HG02798 (cell line): Measurements from ENCODE around the gene ARFGAP1.
A peak's percentile ranks its signal among the peaks of the same experiment; 100 is the strongest.

ENCODE experiments used
- ATAC-seq: cut with Tn5 transposase; IDR thresholded peaks from one replicate; pipeline ENCODE4 v1.9.1; 2021; ENCODE audit warnings: mild to moderate bottlenecking; ENCODE audit not compliant: unreplicated experiment, poor library complexity

ARFGAP1 gene

DNA sequence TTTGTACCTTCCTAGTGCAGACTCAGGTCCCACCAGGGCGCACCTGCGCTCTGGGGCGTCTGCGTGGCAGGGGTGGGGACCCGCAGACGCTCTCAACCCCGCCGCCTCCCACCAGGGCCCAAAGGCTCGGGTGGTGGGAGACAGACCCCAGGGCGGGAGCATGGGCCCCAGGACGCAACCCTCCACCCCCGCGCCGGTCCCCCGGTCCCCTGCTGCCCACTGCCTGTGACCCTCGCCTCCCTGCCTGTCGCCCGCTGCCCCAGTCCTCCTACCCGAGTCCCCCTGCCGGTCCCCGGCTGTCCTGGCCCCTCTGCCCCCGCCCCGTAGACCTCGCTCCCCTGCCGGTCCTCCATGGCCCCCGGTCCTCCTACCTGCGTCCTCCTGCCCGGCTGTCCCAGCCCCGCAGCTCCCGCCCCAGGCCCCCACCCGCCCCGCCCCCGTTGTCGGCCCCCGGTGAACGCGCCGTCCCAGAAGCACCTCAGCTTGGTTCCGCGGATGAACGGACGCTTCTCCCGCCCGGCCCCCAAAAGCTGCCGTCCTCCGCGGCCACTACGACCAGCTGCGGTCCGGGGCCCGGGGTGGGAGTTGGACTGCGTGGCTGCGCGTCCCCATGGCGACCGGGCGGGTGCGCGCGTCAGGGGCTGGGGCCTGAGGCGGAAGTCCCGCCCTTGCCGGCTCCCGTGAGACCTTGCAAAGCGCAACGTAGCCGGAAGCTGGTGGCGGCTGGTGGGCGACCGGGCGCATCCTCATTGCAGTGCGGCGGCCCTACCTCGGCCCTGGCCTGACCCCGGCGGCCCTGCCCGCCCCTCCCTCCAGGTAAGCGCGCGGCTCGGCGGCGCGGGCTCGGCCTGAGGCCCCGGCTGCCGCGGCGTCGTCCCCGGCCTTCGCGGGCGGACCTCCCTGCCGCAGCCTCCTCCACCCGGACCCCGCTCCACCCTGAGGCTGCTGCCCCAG lies at the start of gene ARFGAP1:
ARFGAP1 (plus strand) TSS at position 709 of the 954 bp plus-strand sequence. CDS start 2,768 bp downstream, outside the sequence.
- ATAC-seq = peak; percentile 92

DNA sequence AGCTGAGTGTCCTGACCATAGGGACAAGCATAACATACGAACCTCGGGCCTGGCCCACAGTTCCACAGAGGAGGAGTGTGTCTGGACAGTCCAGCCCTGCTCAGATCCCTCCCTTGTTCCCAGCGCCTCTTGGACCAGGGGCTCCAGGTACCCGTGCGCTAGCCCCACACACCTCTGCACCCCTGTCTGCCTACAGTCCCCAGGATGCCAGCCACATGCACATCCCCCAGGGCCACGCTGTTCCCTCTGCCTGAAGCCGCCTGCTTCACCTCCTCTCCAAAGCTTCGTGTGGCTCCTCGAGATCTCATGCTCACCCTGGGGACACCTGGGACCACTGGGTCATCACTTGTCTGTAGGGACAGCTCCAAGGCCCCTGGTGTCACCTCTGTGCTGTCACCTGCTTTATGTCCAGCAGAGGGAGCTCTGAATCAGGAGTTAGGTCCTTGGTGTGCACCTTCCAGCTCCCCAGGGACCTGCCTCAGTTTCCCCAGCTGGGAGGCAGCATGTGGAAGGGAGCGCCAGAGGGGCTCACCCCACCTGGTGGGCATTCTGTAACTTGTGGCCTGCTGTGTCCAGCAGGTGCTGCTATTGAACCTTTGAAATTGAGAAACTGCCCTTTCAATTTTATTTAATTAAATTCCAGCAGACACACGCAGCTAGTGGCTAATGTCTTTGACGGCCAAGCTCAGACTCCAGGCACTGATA lies 49.3 kb upstream of the ARFGAP1 start:
- no peak for ATAC-seq

DNA sequence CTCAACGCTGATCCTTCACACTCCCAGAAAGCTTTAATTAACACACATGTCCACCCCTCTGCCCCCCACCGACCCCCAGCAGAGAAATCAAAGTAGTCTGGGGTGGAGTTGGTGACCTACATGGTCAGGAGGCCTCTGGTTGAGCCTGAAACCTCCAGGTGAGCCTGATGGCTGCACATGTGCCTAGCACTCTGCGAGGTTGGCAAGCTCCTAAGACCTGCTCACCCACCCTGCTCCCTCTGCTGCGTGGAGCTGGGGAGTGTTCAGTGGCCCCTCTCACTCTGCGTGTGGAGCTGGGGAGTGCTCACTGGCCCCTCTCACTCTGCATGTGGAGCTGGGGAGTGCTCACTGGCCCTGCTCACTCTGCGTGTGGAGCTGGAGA lies 48.8 kb upstream of the ARFGAP1 start:
- ATAC-seq = no peak

DNA sequence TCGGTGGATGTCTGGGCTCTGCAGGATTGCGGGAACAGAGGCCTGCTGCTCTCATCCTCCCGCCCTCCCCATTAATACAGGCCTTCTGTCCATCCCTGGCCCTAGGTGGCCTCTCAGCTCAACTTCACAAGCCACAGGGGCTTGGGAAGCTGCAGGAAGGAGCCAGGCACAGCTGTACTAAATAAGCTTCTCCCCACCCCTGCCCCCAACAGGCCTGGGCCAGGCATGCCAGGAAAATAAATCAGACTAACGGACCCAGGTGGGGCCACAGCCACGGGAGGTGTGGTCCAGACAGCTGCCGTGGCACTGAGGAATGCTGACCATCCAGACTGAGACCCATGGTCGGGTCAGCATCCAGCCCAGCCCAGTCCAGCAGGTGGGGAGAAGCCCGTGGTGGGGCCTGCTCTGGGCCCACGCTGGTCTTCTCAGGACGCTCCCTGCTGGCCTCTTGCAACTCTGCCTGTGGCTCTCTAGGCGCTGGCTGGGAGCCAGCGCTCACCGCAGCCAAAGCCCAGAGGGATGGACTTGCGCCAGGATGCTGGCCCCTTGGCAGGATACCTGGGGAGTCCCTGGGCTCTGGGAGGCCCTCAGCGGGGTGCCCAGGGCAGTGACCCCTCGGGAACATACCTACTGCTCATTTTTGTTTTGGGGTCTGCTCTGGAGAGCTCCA lies 48.1 kb upstream of the ARFGAP1 start:
- ATAC-seq = no peak

DNA sequence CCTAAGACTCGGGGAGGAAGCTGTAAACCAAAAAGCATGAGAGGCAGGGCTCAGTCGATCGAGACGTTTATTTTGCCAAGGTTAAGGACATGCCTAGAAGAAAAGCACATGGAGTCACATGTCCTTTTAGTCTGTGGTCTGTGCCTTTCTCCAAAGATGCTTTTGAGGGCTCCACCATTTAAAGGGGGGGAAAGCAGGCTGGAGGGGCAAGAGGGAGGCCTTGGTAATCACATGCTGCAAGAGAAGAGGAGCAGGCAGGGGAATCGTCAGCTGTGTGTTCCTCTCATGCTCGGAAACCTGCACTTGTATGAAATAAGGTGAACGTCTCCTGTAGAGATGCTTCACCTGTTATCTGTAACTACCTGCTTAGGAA lies 47.5 kb upstream of the ARFGAP1 start:
- no peak for ATAC-seq

DNA sequence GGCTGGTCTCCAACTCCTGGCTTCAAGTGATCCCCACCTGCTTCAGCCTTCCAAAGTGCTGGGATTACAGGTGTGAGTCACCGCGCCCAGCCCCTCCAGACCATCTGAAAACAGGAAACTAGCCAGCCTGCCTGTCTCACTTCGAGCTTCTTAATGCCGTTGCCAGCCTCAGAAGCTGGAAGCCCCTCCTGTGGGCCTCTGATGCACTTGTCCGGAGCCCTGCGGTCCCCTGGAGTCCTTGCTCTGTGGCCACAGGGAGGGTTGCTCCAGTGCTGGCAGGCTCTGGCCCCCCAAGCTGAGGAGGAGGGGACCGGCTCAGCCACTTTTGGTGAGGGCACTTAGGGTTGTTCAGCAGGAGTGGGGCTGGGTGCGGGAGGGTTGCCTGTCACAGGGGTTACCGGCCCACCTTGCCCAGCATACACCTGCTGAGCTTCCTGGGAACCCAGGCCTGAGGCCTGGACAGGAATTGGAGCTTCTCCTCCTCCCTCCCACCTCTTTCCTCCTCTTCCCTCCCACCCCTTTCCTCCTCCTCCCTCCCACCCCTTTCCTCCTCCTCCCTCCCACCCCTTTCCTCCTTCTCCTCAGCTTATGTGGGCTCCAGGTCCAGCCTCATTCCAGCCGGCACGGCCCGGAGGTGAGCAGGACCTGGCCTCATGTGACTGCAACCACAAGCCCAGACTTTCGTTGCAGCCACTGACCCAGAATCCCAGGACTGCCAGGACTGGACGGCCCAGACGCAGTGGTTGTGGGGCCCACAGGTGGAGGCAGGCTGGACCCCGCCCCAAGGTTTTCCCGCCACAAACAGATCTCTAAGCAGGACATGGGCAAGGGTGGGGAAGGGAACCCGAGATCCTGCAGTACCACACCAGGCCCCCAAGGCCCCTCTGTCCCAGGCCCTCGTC lies 46.3 kb upstream of the ARFGAP1 start:
- ATAC-seq = no peak

DNA sequence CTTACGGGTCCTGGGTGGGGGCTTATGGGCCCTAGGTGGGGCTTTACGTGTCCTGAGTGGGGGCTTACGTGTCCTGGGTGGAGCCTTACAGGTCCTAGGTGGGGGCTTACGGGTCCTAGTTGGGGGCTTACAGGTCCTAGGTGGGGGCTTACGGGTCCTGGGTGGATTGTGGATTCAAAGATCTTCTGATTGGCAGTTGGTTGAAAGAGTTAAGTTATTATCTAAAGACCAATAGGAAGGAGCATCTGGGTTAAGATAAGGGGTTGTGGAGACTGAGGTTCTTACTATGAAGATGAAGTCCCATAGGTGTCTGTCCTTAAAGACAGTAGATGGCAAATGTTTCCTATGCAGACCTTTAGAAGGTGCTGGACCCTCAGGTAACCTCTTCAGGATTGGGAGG lies 45.4 kb upstream of the ARFGAP1 start:
- no peak for ATAC-seq

DNA sequence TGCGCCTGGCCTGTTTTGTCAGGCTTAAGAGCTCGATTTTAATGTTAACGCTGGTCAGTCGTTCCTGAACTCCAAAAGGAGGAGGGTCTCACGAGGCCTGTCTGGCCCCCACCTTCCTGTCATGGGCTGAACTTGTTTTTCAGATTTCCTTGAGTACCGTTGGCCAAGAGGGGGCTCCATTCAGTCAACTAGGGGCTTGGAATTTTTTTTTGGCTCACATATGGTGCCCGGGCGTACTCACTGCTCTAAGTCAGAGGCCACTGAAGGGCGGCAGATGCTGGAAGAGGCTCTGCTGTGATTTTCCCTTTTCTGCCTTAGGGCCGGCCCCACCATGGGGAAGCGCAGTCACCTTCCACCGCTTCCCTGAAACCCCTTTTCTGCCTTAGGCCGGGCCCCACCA lies 43.8 kb upstream of the ARFGAP1 start:
- no peak for ATAC-seq

DNA sequence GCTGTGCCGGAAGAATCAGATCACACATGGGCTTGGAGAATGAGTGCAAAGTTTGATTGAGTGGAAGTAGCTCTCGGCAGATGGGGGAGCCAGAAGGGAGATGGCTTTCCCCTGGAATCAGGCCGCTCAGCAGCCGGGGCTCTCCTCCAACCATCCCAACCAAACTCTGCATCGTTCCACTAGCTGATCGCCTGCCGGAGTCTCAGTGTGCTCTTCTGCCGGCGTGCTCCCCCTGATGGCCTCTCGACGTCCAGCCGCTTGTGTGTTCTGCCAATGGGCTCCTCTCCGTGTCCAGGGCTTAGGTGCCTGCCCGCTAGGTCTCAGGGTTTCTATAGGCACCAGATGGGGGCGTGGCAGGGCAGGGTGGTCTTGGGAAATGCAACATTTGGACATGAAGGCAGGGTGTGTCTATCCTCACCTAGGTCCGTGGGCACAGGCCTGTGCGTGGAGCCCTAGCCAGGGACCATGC lies 41.8 kb upstream of the ARFGAP1 start:
- ATAC-seq = no peak

DNA sequence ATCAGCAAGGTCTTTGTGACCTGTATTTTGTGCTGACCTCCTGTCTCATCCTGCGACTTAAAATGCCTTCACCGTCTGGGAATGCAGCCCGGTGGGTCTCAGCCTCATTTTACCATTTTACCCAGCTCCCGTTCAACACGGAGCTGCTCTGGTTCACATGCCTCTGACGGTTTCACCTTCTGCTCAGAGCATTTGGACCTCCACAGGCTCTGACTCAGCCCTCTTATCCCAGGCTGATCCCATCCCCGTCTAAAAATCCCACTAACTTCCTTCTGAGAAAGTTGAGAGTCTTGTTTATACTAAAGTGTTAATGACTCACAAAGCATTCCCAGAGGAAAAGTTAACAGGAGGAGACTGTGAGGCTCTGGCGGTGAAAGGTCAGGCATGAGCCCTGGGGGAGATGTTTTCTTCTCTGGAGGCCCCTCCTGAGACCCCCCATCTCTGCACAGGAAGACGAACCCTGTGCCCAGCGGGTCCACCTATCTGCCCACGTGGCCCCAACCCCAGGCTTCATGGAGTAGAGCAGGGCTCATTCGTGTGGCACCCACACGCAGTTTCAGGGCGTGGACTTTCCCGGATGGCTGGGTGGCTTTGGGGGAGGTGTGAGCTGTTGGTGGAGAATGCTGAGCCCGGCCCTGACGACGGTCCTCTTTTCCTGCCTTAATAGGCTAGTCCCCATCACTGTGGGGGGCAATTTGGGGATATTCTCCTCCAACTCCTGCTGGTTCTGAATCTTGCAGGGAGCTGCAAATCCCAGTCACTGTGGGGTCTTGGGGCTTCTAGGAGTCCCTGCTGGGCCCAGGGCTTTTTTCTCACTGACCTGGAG lies 40.2 kb upstream of the ARFGAP1 start:
- no peak for ATAC-seq

DNA sequence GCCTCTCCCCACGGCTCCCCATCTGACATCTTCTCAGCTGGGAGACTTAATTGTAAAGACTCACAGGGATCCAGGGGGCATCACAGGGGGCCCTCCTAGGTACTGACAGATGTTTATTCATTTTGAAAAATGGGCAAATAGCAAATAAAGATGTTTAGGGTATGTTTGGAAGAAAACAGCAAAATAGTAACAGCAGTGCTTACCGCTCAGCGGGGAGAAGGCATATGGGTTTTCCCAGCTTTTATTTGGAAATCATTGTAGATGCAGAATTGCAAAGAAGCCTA lies 39.6 kb upstream of the ARFGAP1 start:
- no peak for ATAC-seq

DNA sequence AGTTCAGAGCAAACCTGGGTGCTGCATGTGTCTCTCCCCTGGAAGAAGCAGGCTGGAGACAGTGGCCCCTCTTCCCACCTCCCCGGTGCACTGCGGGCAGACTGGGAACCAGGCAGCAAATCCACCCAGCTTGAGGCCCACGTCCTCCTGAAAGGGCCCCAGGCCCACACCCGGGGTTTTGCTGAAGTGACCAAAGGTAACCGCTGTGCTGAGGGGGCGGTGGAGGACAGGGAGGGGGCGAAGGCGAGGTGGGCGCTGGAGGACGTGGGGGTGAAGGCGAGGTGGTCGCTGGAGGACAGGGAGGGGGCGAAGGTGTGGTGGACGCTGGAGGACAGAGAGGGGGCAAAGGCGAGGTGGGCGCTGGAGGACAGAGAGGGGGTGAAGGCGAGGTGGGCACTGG lies 38.7 kb upstream of the ARFGAP1 start:
- no peak for ATAC-seq

DNA sequence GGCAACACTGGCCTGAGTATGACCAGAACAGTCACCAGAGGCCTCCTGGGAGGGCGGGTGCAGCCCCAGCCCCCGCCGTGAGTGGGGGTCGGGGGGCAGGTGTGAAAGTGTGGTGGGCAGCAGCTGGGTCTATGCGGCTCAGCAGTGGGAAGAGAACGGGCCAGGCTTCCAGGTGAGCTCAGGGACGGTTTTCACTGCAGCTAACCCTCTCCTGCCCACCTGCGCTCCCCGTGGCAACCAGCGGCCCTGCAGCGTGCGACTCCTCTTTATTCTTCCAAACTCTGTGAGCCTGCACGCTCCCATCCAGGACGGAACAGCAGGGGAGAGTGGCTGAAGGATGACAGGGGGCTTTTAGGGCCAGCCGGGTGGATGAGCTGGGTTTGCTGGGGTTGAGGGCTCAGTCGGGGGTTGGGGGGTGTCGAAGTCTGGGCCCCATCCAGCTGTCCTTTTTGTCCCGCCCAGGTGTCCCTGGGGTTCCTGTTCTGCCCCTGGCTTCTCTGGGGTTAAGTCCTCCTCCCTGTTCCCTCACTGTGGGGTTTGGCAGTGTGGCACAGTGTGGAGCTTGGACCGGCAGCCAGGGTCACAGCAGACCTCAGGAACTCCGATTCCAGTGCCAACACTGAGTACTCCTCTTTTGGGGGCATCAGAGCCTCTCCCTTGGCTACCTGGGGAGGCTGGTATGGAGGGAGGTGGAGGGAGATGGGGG lies 37.8 kb upstream of the ARFGAP1 start:
- ATAC-seq = no peak

DNA sequence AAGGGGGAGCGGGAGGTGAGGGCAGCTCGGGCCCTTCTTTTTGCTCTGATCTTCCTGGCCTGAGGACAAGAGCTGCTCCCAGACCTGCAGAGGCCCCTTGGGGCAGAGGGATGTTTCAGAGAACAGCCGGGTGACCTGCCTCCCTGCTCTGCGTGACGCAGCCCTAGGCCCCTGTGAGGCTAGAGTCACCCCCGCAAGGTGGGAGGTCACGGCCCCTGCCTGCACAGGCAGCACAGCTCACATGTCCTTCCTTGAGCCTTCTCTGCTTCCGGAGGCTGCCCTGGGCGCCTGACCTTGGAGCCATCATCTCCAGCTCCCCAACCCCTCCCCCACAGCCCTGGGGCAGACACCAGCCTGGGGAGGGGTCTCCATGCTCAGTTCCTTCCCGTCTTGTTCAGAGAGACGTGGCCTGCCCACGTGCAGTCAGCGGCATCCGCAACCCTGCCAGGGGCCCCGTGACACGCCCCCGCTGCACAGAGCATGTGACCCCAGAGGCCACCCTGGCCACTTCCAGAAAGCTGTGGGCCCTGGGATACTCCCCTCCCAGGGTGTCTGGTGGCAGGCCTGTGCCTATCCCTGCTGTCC lies 37.1 kb upstream of the ARFGAP1 start, which contains the start of gene BIRC7:
BIRC7 (plus strand) TSS at position 507 of the 585 bp plus-strand sequence. CDS start 192 bp downstream, outside the sequence.
- ATAC-seq = no peak

DNA sequence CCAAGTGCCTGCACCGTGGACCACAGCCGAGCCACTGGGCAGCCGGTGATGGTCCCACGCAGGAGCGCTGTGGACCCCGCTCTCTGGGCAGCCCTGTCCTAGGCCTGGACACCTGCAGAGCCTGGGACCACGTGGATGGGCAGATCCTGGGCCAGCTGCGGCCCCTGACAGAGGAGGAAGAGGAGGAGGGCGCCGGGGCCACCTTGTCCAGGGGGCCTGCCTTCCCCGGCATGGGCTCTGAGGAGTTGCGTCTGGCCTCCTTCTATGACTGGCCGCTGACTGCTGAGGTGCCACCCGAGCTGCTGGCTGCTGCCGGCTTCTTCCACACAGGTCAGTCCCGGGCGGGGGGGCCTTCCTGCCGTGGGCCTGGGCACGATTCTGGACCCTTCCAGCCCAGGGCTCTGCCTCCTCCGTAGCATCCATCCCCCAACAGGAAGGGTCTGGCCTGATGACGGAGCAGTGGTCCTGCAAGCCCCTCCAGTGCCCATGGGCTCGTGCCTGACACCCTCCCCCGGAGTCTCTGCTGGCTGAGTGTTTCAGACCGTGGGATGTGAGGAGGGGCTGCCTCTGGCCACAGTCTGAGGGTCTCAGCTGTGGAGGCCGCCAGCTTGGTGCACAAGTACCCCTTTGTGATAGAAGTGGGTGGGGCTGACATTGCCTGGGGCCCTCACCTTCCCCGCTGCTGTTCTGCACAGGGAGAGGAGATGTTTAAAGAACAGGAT lies 36.3 kb upstream of the ARFGAP1 start:
- ATAC-seq = no peak

DNA sequence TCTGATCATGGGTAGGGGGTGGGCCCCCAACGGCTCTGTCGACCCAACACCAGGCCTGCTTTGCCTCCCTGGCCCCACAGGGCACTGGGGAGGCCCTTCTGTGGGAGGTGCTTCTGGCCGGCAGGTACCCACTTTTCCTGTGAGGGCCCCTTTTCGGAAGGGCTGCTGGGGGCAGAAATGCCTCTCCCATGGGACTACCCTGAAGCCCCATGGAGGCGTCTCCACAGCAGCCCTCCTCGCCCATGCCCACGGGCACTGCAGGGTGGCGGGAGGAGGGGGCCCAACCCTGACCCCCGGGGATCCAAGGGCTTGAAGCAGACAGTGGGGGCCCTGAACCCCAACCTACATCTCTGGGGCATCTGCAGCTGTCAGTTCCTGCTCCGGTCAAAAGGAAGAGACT lies 34.6 kb upstream of the ARFGAP1 start:
- no peak for ATAC-seq

DNA sequence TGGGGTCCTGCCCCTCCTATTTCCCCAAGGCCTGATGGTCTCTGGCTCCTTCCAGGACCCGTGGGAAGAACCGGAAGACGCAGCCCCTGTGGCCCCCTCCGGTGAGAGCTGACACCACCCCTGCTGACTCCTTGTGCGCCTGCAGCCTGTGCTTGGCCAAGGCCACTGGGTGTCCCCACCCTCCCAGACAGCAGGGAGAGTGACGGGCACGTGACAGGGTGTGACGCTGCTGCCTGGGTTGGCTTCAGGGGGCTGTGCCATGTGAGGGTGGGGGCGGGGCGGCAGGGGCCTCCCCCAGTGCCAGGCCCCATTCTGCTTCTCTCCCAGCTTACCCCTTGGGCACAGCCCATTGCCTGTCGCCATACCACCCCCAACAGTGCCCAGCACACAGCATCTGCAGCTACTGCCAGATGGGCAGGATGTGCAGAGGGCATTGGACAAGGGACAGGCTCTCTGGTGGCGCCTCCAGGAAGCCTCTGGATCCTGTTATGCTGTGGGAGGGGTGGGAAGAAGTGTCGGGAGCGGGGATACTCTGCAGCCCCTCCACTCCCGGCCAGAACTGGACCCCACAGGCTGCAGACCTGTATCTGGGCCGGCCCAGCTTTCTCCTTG lies 34.0 kb upstream of the ARFGAP1 start:
- no peak for ATAC-seq
